Transverse colon (tissue), 4 donors: ENCODE data around the gene ANXA1.
A peak's percentile ranks its signal among the peaks of the same experiment; 100 is the strongest.

ENCODE experiments used
- CTCF ChIP-seq, 5 experiments: fragments of 200-600 bp in 3 of 5; fragments of 450-650 bp in 2 of 5; sonication (generic) in 3 of 5; IDR thresholded peaks; 1 replicate in 2 of 5; 2 replicates in 3 of 5; pipeline ENCODE4 v1.5.1; 2016 to 2017; ENCODE audit warnings: antibody characterized with exemption in 5 of 5, inconsistent platforms in 3 of 5, mild to moderate bottlenecking in 2 of 5, moderate library complexity in 1 of 5
- EP300 ChIP-seq: sonication (generic); formaldehyde crosslinking; IDR thresholded peaks from one replicate; pipeline ENCODE4 v1.6.1; 2017; ENCODE audit warnings: antibody characterized with exemption, low read depth
- POLR2A ChIP-seq: fragments of 450-650 bp; IDR thresholded peaks from one replicate; pipeline ENCODE4 v1.6.1; 2016; ENCODE audit warnings: antibody characterized with exemption, mild to moderate bottlenecking, moderate library complexity
- POLR2AphosphoS5 ChIP-seq, 3 donors: sonication (generic); formaldehyde crosslinking; IDR thresholded peaks; one replicate each; pipeline ENCODE4 v1.6.1; 2016; ENCODE audit warnings: antibody characterized with exemption in 3 of 3

- TF ChIP-seq CTCF (IDR thresholded peaks at IDR 0.05) (no peak), POLR2AphosphoS5 (IDR thresholded peaks at IDR 0.05) (peak; percentile 53 to 75 (median 54)), POLR2A (peak; percentile 66), EP300 (no peak)
Measured at GRCh38 chr9:73132034-73132776, 19.5 kb upstream of the ANXA1 start.
